IMR-90 (cell line): Measurements from ENCODE around the gene SOSTDC1. TPM values are rescaled to one million over a fixed set of nuclear protein-coding genes. Genes with fewer than 3 reads are reported as not detected.

ENCODE experiments used
- ATAC-seq: fragments of 200-7000 bp; cut with Tn5 transposase; 2 replicates; pipeline ENCODE4 v1.9.1; 2020; ENCODE audit warnings: low read depth, mild to moderate bottlenecking, moderate library complexity
- BruUV-seq: library from RNA; stranded (reverse); fragments of 400-500 nt; replicated peaks from 2 replicates; lab custom pipeline; 2021; lab: Mats Ljungman, UMichigan
- CTCF ChIA-PET: fragments of 300-600 bp; formaldehyde crosslinking; extraction: SDS; loops from one replicate; lab custom pipeline; 2021; ENCODE audit warnings: antibody characterized with exemption; lab: Yijun Ruan, JAX
- POLR2A ChIA-PET: fragments of 300-600 bp; sonication (Branson Sonifier 250); formaldehyde crosslinking; loops from one replicate; lab custom pipeline; 2022; ENCODE audit warnings: antibody characterized with exemption; ENCODE audit not compliant: unreplicated experiment; lab: Charles Lee
- DNase-seq: peaks from one replicate; pipeline ENCODE4 v3.0.0; 2013
- H2AFZ ChIP-seq: replicated peaks from 2 replicates; pipeline ENCODE3; 2013; ENCODE audit warnings: low read length, mild to moderate bottlenecking; ENCODE audit not compliant: poor library complexity
- H2AK5ac ChIP-seq: 2 replicates; pipeline ENCODE4 v1.6.1; 2013; ENCODE audit warnings: low read depth, low read length, inconsistent platforms
- H2AK9ac ChIP-seq: replicated peaks from 2 replicates; pipeline ENCODE3; 2013; ENCODE audit warnings: mild to moderate bottlenecking, low read depth, low read length, moderate library complexity; ENCODE audit not compliant: poor library complexity
- H2BK120ac ChIP-seq: 2 replicates; pipeline ENCODE4 v1.6.1; 2013; ENCODE audit warnings: low read depth, low read length, inconsistent platforms
- H2BK15ac ChIP-seq: 3 replicates; pipeline ENCODE4 v1.6.1; 2013; ENCODE audit warnings: low read depth, low read length, inconsistent platforms
- H2BK20ac ChIP-seq: 2 replicates; pipeline ENCODE4 v1.6.1; 2013; ENCODE audit warnings: low read depth, mild to moderate bottlenecking, inconsistent platforms, low read length, moderate library complexity
- H2BK5ac ChIP-seq: 2 replicates; pipeline ENCODE4 v1.6.1; 2013; ENCODE audit warnings: mild to moderate bottlenecking, low read depth, low read length, inconsistent platforms; ENCODE audit not compliant: poor library complexity, severe bottlenecking
- H3K14ac ChIP-seq: replicated peaks from 2 replicates; pipeline ENCODE4 v1.6.1; 2013; ENCODE audit warnings: low read depth, low read length, inconsistent platforms
- H3K18ac ChIP-seq: 2 replicates; pipeline ENCODE4 v1.6.1; 2013; ENCODE audit warnings: low read depth, low read length, control low read depth
- H3K23ac ChIP-seq: 2 replicates; pipeline ENCODE4 v1.6.1; 2013; ENCODE audit warnings: low read depth, low read length, inconsistent platforms
- H3K27ac ChIP-seq: 2 replicates; pipeline ENCODE4 v1.5.1; 2013; ENCODE audit warnings: mild to moderate bottlenecking, control low read depth, low read length; ENCODE audit not compliant: insufficient read depth
- H3K27me3 ChIP-seq: 2 replicates; pipeline ENCODE4 v1.6.1; 2013; ENCODE audit warnings: low read length; ENCODE audit not compliant: control insufficient read depth, insufficient read depth
- H3K36me3 ChIP-seq: 2 replicates; pipeline ENCODE4 v1.6.1; 2013; ENCODE audit warnings: low read length, mixed read lengths; ENCODE audit not compliant: control insufficient read depth, insufficient read depth
- H3K4ac ChIP-seq: 2 replicates; pipeline ENCODE4 v1.6.1; 2013; ENCODE audit warnings: low read depth, low read length, inconsistent platforms
- H3K4me1 ChIP-seq: 2 replicates; pipeline ENCODE4 v1.6.1; 2013; ENCODE audit warnings: low read length, mixed read lengths; ENCODE audit not compliant: control insufficient read depth, insufficient read depth
- H3K4me2 ChIP-seq: 2 replicates; pipeline ENCODE4 v1.6.1; 2013; ENCODE audit warnings: low read depth, mild to moderate bottlenecking, control low read depth, low read length, moderate library complexity
- H3K4me3 ChIP-seq: 2 replicates; pipeline ENCODE4 v1.5.1; 2013; ENCODE audit warnings: low read depth, mild to moderate bottlenecking, control low read depth, low read length, moderate library complexity; ENCODE audit not compliant: insufficient read depth
- H3K56ac ChIP-seq: 2 replicates; pipeline ENCODE4 v1.6.1; 2013; ENCODE audit warnings: low read length, inconsistent platforms; ENCODE audit not compliant: insufficient read depth; ENCODE audit errors: extremely low read depth
- H3K79me1 ChIP-seq, 2 experiments: 2 replicates each; pipeline ENCODE4 v1.6.1; 2013; ENCODE audit warnings: low read length in 2 of 2, inconsistent platforms in 1 of 2, low read depth in 1 of 2
- H3K9ac ChIP-seq: 2 replicates; pipeline ENCODE4 v1.6.1; 2013; ENCODE audit warnings: low read depth, low read length, control low read depth
- H3K9me1 ChIP-seq: 2 replicates; pipeline ENCODE4 v1.6.1; 2013; ENCODE audit warnings: low read length, inconsistent platforms; ENCODE audit not compliant: insufficient read depth
- H3K9me3 ChIP-seq: 2 replicates; pipeline ENCODE4 v1.6.1; 2013; ENCODE audit warnings: low read length; ENCODE audit not compliant: control insufficient read depth, insufficient read depth
- H4K20me1 ChIP-seq: 2 replicates; pipeline ENCODE4 v1.6.1; 2013; ENCODE audit warnings: low read length, inconsistent platforms; ENCODE audit not compliant: insufficient read depth
- H4K5ac ChIP-seq: 2 replicates; pipeline ENCODE4 v1.6.1; 2013; ENCODE audit warnings: mild to moderate bottlenecking, low read depth, low read length, control low read depth
- H4K8ac ChIP-seq, 2 experiments: 2 replicates each; pipeline ENCODE4 v1.6.1; 2013; ENCODE audit warnings: low read depth in 2 of 2, low read length in 2 of 2, control low read depth in 1 of 2, inconsistent platforms in 1 of 2
- H4K91ac ChIP-seq: 2 replicates; pipeline ENCODE4 v1.6.1; 2013; ENCODE audit warnings: low read depth, low read length, inconsistent platforms; ENCODE audit not compliant: insufficient read depth
- BHLHE40 ChIP-seq: fragments of 150-350 bp; IDR thresholded peaks from 2 replicates; pipeline ENCODE4 v1.6.1; 2016; ENCODE audit warnings: mild to moderate bottlenecking, low read depth, low read length
- CEBPB ChIP-seq: IDR thresholded peaks from 2 replicates; pipeline ENCODE4 v1.6.1; 2012; ENCODE audit warnings: low read depth, low read length, improper control_type of control experiment
- CHD1 ChIP-seq: IDR thresholded peaks from 2 replicates; pipeline ENCODE4 v1.6.1; 2012; ENCODE audit warnings: low read depth, low read length, improper control_type of control experiment
- FOS ChIP-seq: fragments of 150-350 bp; IDR thresholded peaks from 2 replicates; pipeline ENCODE4 v1.6.1; 2016; ENCODE audit warnings: low read depth, low read length
- MAFK ChIP-seq: IDR thresholded peaks from 2 replicates; pipeline ENCODE4 v1.6.1; 2012; ENCODE audit warnings: low read depth, low read length, improper control_type of control experiment
- MAZ ChIP-seq: IDR thresholded peaks from 2 replicates; pipeline ENCODE4 v1.6.1; 2012; ENCODE audit warnings: low read depth, mild to moderate bottlenecking, low read length, improper control_type of control experiment, moderate library complexity, borderline replicate concordance
- MXI1 ChIP-seq: IDR thresholded peaks from 2 replicates; pipeline ENCODE4 v1.6.1; 2012; ENCODE audit warnings: low read depth, mild to moderate bottlenecking, low read length, moderate library complexity, borderline replicate concordance
- NFE2L2 ChIP-seq: fragments of 150-350 bp; IDR thresholded peaks from 2 replicates; pipeline ENCODE4 v1.6.1; 2016; ENCODE audit warnings: low read depth, mild to moderate bottlenecking, low read length
- POLR2A ChIP-seq: IDR thresholded peaks from 2 replicates; pipeline ENCODE4 v1.6.1; 2012; ENCODE audit warnings: mild to moderate bottlenecking, low read depth, low read length
- RAD21 ChIP-seq: IDR thresholded peaks from 2 replicates; pipeline ENCODE4 v1.6.1; 2012; ENCODE audit warnings: low read length, improper control_type of control experiment
- RCOR1 ChIP-seq: IDR thresholded peaks from 2 replicates; pipeline ENCODE4 v1.6.1; 2012; ENCODE audit warnings: mild to moderate bottlenecking, low read length, improper control_type of control experiment; ENCODE audit not compliant: insufficient replicate concordance
- RFX5 ChIP-seq: IDR thresholded peaks from 2 replicates; pipeline ENCODE4 v1.8.0; 2012; ENCODE audit warnings: low read depth, mild to moderate bottlenecking, low read length, moderate library complexity
- SMC3 ChIP-seq: fragments of 150-350 bp; IDR thresholded peaks from 2 replicates; pipeline ENCODE4 v1.6.1; 2016; ENCODE audit warnings: low read depth, mild to moderate bottlenecking, antibody characterized with exemption, low read length, moderate library complexity
- WGBS, 2 experiments: methylation state at CpG; one replicate each; pipeline versions ENCODE4 v1.1.5 to v1.1.7; 2013; ENCODE audit warnings: missing lambda C conversion rate in 2 of 2; ENCODE audit not compliant: insufficient read length in 1 of 2; ENCODE audit errors: extremely low coverage in 2 of 2; 5-methylcytosine and 5-hydroxymethylcytosine counted together
- dilution Hi-C: fragments of 300-500 bp; cut with HindIII; formaldehyde crosslinking; loops from one replicate; pipeline ENCODE4 v1.14.3; 2018; ENCODE audit warnings: low sequenced_read_pairs; ENCODE audit not compliant: unreplicated experiment
- in situ Hi-C: fragments of 300-500 bp; cut with MboI; formaldehyde crosslinking; loops from 3 replicates; pipeline ENCODE4 v1.14.3; 2019; ENCODE audit warnings: low sequenced_read_pairs, inconsistent platforms, mixed read lengths
- intact Hi-C: fragments of 100-400 bp; cut with micrococcal nuclease; formaldehyde crosslinking; loops from 2 replicates; pipeline ENCODE4 v1.10.0; 2022
- polyA plus RNA-seq, 3 experiments: library from polyadenylated mRNA; depleted of rRNA; stranded (reverse); fragments of >200 nt; gene quantifications; 2 replicates each; pipeline ENCODE4 v1.2.3, GENCODE V29; 2012; ENCODE audit warnings: low replicate concordance in 1 of 3
- total RNA-seq: library from RNA; depleted of rRNA; stranded (reverse); fragments of >200 nt; gene quantifications from 2 replicates; pipeline ENCODE4 v1.2.3, GENCODE V29; 2012
- TF ChIP-seq, protein P1 (sequence below): conservative IDR thresholded peaks from 2 replicates; pipeline ENCODE4 v1.5.1; 2012; ENCODE audit warnings: mild to moderate bottlenecking, low read depth, low read length, improper control_type of control experiment
- TF ChIP-seq, protein P2 (sequence below): fragments of 150-350 bp; IDR thresholded peaks from 2 replicates; pipeline ENCODE4 v1.6.1; 2017; ENCODE audit warnings: mild to moderate bottlenecking, antibody characterized with exemption, low read length, low read depth
- TF ChIP-seq, protein P3 (sequence below): fragments of 150-350 bp; IDR thresholded peaks from 2 replicates; pipeline ENCODE4 v1.6.1; 2016; ENCODE audit warnings: low read depth, mild to moderate bottlenecking, low read length, moderate library complexity, borderline replicate concordance

Gene SOSTDC1
- total and polyA plus RNA-seq, 2 of the 4 experiments (the other 2 are of a cell fraction) = 0.07 TPM; not detected in 1

DNA sequence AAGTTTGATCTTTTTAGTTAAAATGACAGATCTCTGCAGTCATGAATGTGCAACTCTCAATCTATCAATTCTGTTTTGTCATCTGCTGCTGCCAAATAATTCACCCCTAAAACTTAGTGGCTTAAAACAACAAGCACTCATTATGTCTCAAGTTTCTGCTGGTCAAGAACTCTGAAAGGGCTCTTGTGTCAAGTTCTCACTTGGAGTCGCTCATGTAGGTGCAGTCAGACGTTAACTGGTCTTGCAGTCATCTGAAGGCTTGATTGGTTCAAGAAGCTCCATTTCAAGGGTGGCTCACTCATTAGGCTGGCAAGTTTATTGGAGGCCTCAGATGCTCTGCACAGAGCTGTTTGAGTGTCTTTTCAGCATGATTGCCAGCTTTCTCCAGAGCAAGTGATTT, 32.6 kb upstream of the SOSTDC1 start:
- H3K56ac ChIP-seq = no peak overlapping the region
- H3K4me3 ChIP-seq = no peak overlapping the region
- ChIA-PET POLR2A (no interaction called here), CTCF (interaction anchor here (0.6 to 0.7 kb wide), 3 partner anchors 17 to 158 kb away, joined by 3 to 5 read pairs (median 5); no protein-coding TSS in a partner anchor)
- H3K4me2 ChIP-seq = no peak overlapping the region
- no peaks in the 10 kb centered on the region for H3K36me3 ChIP-seq
- no peak overlapping the region for H3K23ac ChIP-seq
- BruUV-seq = no TSS peak
- WGBS, 2 experiments = 78% methylated on average over 2 of the region's 2 CpGs; no CpG with 5 or more reads in 1 of the 2 experiments
- H3K9me3 ChIP-seq = peaks cover 2% of the 10 kb centered on the region; the same call in 1 of the 2 replicates
- H2AFZ ChIP-seq = no peak overlapping the region
- H3K9me1 ChIP-seq = no peaks in the 10 kb centered on the region
- H3K14ac ChIP-seq = no peak overlapping the region
- H4K91ac ChIP-seq = no peak overlapping the region
- no peak overlapping the region for H2BK15ac ChIP-seq
- dilution Hi-C loops (no loop called here), in situ Hi-C loops (no loop called here), intact Hi-C loops (no loop called here)
- no peaks in the 10 kb centered on the region for H3K79me1 ChIP-seq
- no peak overlapping the region for H3K27ac ChIP-seq
- no peaks in the 10 kb centered on the region for H3K4me1 ChIP-seq
- H2AK9ac ChIP-seq = no peak overlapping the region
- no peak overlapping the region for H2BK5ac ChIP-seq
- H2AK5ac ChIP-seq = no peak overlapping the region
- no peak overlapping the region for H3K9ac ChIP-seq
- H4K5ac ChIP-seq = no peak overlapping the region
- DNase-seq (no peak), ATAC-seq (no peak)
- TF ChIP-seq MAZ = no peak
- TF ChIP-seq, protein P1, sequence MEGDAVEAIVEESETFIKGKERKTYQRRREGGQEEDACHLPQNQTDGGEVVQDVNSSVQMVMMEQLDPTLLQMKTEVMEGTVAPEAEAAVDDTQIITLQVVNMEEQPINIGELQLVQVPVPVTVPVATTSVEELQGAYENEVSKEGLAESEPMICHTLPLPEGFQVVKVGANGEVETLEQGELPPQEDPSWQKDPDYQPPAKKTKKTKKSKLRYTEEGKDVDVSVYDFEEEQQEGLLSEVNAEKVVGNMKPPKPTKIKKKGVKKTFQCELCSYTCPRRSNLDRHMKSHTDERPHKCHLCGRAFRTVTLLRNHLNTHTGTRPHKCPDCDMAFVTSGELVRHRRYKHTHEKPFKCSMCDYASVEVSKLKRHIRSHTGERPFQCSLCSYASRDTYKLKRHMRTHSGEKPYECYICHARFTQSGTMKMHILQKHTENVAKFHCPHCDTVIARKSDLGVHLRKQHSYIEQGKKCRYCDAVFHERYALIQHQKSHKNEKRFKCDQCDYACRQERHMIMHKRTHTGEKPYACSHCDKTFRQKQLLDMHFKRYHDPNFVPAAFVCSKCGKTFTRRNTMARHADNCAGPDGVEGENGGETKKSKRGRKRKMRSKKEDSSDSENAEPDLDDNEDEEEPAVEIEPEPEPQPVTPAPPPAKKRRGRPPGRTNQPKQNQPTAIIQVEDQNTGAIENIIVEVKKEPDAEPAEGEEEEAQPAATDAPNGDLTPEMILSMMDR = no peak
- no peak for TF ChIP-seq RFX5
- no peak for TF ChIP-seq SMC3
- no peak for TF ChIP-seq FOS
- no peak for TF ChIP-seq MXI1
- TF ChIP-seq, protein P2, sequence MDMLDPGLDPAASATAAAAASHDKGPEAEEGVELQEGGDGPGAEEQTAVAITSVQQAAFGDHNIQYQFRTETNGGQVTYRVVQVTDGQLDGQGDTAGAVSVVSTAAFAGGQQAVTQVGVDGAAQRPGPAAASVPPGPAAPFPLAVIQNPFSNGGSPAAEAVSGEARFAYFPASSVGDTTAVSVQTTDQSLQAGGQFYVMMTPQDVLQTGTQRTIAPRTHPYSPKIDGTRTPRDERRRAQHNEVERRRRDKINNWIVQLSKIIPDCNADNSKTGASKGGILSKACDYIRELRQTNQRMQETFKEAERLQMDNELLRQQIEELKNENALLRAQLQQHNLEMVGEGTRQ = no peak
- TF ChIP-seq POLR2A = no peak
- no peak for TF ChIP-seq RCOR1
- no peak for TF ChIP-seq CEBPB
- no peak for TF ChIP-seq RAD21
- no peak for TF ChIP-seq NFE2L2
- TF ChIP-seq BHLHE40 = no peak
- TF ChIP-seq, protein P3, sequence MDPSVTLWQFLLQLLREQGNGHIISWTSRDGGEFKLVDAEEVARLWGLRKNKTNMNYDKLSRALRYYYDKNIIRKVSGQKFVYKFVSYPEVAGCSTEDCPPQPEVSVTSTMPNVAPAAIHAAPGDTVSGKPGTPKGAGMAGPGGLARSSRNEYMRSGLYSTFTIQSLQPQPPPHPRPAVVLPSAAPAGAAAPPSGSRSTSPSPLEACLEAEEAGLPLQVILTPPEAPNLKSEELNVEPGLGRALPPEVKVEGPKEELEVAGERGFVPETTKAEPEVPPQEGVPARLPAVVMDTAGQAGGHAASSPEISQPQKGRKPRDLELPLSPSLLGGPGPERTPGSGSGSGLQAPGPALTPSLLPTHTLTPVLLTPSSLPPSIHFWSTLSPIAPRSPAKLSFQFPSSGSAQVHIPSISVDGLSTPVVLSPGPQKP = no peak
- no peak for TF ChIP-seq MAFK
- no peak for TF ChIP-seq CHD1
- no peak overlapping the region for H4K8ac ChIP-seq
- no peak overlapping the region for H2BK120ac ChIP-seq
- H3K18ac ChIP-seq = no peak overlapping the region
- no peak overlapping the region for H3K4ac ChIP-seq
- H2BK20ac ChIP-seq = no peak overlapping the region
- H4K20me1 ChIP-seq = no peaks in the 10 kb centered on the region
- H3K27me3 ChIP-seq = no peaks in the 10 kb centered on the region
